HepG2 (cell line): ENCODE measurements around the gene FAM24A. TPM values are rescaled to one million over a fixed set of nuclear protein-coding genes. Genes with fewer than 3 reads are reported as not detected.

Source experiments
- AGO1 ChIP-seq: fragments of 200-400 bp; formaldehyde crosslinking; IDR thresholded peaks from 2 replicates; pipeline ENCODE4 v1.6.1; 2017; ENCODE audit warnings: mild to moderate bottlenecking, low read depth, low read length, moderate library complexity; ENCODE audit not compliant: poor library complexity, severe bottlenecking
- ATAD3A ChIP-seq: sonication (generic); formaldehyde crosslinking; IDR thresholded peaks from 2 replicates; pipeline ENCODE4 v1.4.0; 2020; ENCODE audit warnings: missing genetic modification reagents
- CENPBD1 ChIP-seq: sonication (generic); formaldehyde crosslinking; IDR thresholded peaks from 2 replicates; pipeline ENCODE4 v1.8.0; 2022; ENCODE audit warnings: missing genetic modification reagents, low read depth, mild to moderate bottlenecking, borderline replicate concordance
- DNMT3B ChIP-seq: conservative IDR thresholded peaks from 2 replicates; pipeline ENCODE4 v1.6.1; 2016; ENCODE audit warnings: missing biosample characterization, control low read depth
- HNRNPLL ChIP-seq: fragments of 200-400 bp; formaldehyde crosslinking; IDR thresholded peaks from 2 replicates; pipeline ENCODE4 v1.6.1; 2017; ENCODE audit warnings: mild to moderate bottlenecking, low read depth, low read length; ENCODE audit not compliant: poor library complexity, severe bottlenecking
- IKZF4 ChIP-seq: sonication (generic); formaldehyde crosslinking; IDR thresholded peaks from 2 replicates; pipeline ENCODE4 v1.5.1; 2020; ENCODE audit warnings: borderline replicate concordance, mild to moderate bottlenecking, low read depth, missing genetic modification reagents; ENCODE audit errors: not compliant biosample characterization
- MTERF4 ChIP-seq: sonication (generic); formaldehyde crosslinking; IDR thresholded peaks from 2 replicates; pipeline ENCODE4 v1.8.0; 2023; ENCODE audit warnings: mild to moderate bottlenecking, missing genetic modification reagents
- PCBP2 ChIP-seq: fragments of 200-400 bp; formaldehyde crosslinking; optimal IDR thresholded peaks from 2 replicates; pipeline ENCODE3; 2018; ENCODE audit warnings: low read length, low read depth; ENCODE audit not compliant: poor library complexity, severe bottlenecking
- RBAK ChIP-seq: sonication (generic); formaldehyde crosslinking; IDR thresholded peaks from 2 replicates; pipeline ENCODE4 v1.5.1; 2020; ENCODE audit warnings: mild to moderate bottlenecking, missing genetic modification reagents
- RFX5 ChIP-seq: IDR thresholded peaks from 2 replicates; pipeline ENCODE4 v1.6.1; 2011; ENCODE audit warnings: low read depth, low read length, improper control_type of control experiment
- TIGD3 ChIP-seq: sonication (generic); formaldehyde crosslinking; IDR thresholded peaks from 2 replicates; pipeline ENCODE4 v1.5.1; 2020; ENCODE audit warnings: mild to moderate bottlenecking, missing genetic modification reagents, borderline replicate concordance
- WIZ ChIP-seq: sonication (generic); formaldehyde crosslinking; IDR thresholded peaks from 2 replicates; pipeline ENCODE4 v1.5.1; 2020; ENCODE audit warnings: mild to moderate bottlenecking, missing genetic modification reagents
- ZGPAT ChIP-seq: IDR thresholded peaks from 2 replicates; pipeline ENCODE4 v1.6.1; 2016; ENCODE audit warnings: mild to moderate bottlenecking
- ZHX1 ChIP-seq: sonication (generic); formaldehyde crosslinking; IDR thresholded peaks from 2 replicates; pipeline ENCODE4 v1.8.1; 2022; ENCODE audit warnings: low read depth, mild to moderate bottlenecking, missing genetic modification reagents
- ZNF292 ChIP-seq: sonication (generic); formaldehyde crosslinking; IDR thresholded peaks from 2 replicates; pipeline ENCODE4 v1.8.1; 2022; ENCODE audit warnings: mild to moderate bottlenecking, low read depth, missing genetic modification reagents, borderline replicate concordance
- ZNF326 ChIP-seq: sonication (generic); formaldehyde crosslinking; IDR thresholded peaks from 2 replicates; pipeline ENCODE4 v1.4.0; 2020; ENCODE audit warnings: missing genetic modification reagents, borderline replicate concordance
- ZNF337 ChIP-seq: sonication (generic); formaldehyde crosslinking; IDR thresholded peaks from 2 replicates; pipeline ENCODE4 v1.5.1; 2020; ENCODE audit warnings: missing genetic modification reagents, low read depth, mild to moderate bottlenecking, borderline replicate concordance
- ZNF367 ChIP-seq: sonication (generic); formaldehyde crosslinking; IDR thresholded peaks from 2 replicates; pipeline ENCODE4 v1.4.0; 2020; ENCODE audit warnings: missing genetic modification reagents, borderline replicate concordance
- ZNF432 ChIP-seq: sonication (generic); formaldehyde crosslinking; IDR thresholded peaks from 2 replicates; pipeline ENCODE4 v1.5.0; 2020; ENCODE audit warnings: missing genetic modification reagents, mild to moderate bottlenecking, borderline replicate concordance
- ZNF570 ChIP-seq: sonication (generic); formaldehyde crosslinking; IDR thresholded peaks from 2 replicates; pipeline ENCODE4 v1.4.0; 2020; ENCODE audit warnings: mild to moderate bottlenecking, missing genetic modification reagents, borderline replicate concordance
- ZNF768 ChIP-seq: sonication (generic); formaldehyde crosslinking; IDR thresholded peaks from 2 replicates; pipeline ENCODE4 v1.4.0; 2020; ENCODE audit warnings: missing genetic modification reagents
- ZSCAN12 ChIP-seq: sonication (generic); formaldehyde crosslinking; IDR thresholded peaks from 2 replicates; pipeline ENCODE4 v1.9.0; 2021; ENCODE audit warnings: mild to moderate bottlenecking, missing genetic modification reagents
- polyA plus RNA-seq, 8 experiments: library from polyadenylated mRNA; depleted of rRNA in 3 of 8; stranded (reverse) in 7 of 8; unstranded in 1 of 8; fragments of >200 nt; fragmentation: Illumina TruSeq in 4 of 8; extraction: Trizol in 4 of 8; gene quantifications; 2 replicates each; pipeline versions ENCODE4 v1.2.1 to v1.2.3, GENCODE V29; 2011 to 2016; ENCODE audit warnings: low read depth in 4 of 8, missing spikeins in 1 of 8, mixed read lengths in 1 of 8; ENCODE audit not compliant: insufficient read depth in 1 of 8
- total RNA-seq, 5 experiments: library from RNA; depleted of rRNA; stranded (reverse); fragments of >200 nt; fragmentation: Illumina TruSeq; extraction: Trizol; gene quantifications; 2 replicates each; pipeline ENCODE4 v1.2.3, GENCODE V29; 2016; ENCODE audit warnings: low read depth in 1 of 5

FAM24A gene
- total and polyA plus RNA-seq, 2 of the 13 experiments (the other 11 are each of a cell fraction or from before 2014, with no cell fraction given) = not detected

- peak; percentile 99 for TF ChIP-seq ZHX1 (CRISPR knock-in tag)
- no peak for TF ChIP-seq HNRNPLL
- TF ChIP-seq ZGPAT (CRISPR knock-in tag) = peak; percentile 98
- TF ChIP-seq DNMT3B (CRISPR knock-in tag) = peak; percentile 100
- TF ChIP-seq ZNF768 = peak; percentile 90
- TF ChIP-seq ZNF326 = peak; percentile 99
- peak; percentile 100 for TF ChIP-seq ATAD3A (CRISPR knock-in tag)
- TF ChIP-seq ZNF292 = peak; percentile 77; the same call in 1 of the 2 replicates
- TF ChIP-seq ZNF337 = peak; percentile 100; the same call in 1 of the 2 replicates
- peak; percentile 98 for TF ChIP-seq ZNF432 (CRISPR knock-in tag)
- peak; percentile 100 for TF ChIP-seq IKZF4
- peak; percentile 100 for TF ChIP-seq ZNF367
- TF ChIP-seq RBAK (CRISPR knock-in tag) = peak; percentile 96
- TF ChIP-seq WIZ (CRISPR knock-in tag) = peak; percentile 100
- peak; percentile 100 for TF ChIP-seq TIGD3
- TF ChIP-seq PCBP2 = no peak
- peak; percentile 100 for TF ChIP-seq MTERF4 (CRISPR knock-in tag)
- peak; percentile 100 for TF ChIP-seq ZSCAN12
- no peak for TF ChIP-seq AGO1
- peak; percentile 100 for TF ChIP-seq ZNF570 (CRISPR knock-in tag)
- TF ChIP-seq CENPBD1 = peak; percentile 97; the same call in 1 of the 2 replicates
- TF ChIP-seq RFX5 = 0 out of 2 replicates have a peak, but pooled peaks have one; percentile 19
These were observed 1.6 kb downstream of the FAM24A start (continued) for GRCh38 chr10:122911889-122912484.
